SK-MEL-5 (cell line): ENCODE data around the gene TTLL12. TPM values are rescaled to one million over a fixed set of nuclear protein-coding genes. Genes with fewer than 3 reads are reported as not detected.

Experiments
- DNase-seq: peaks from one replicate; pipeline ENCODE4 v3.0.0-alpha.2; 2016; ENCODE audit warnings: low read depth, low spot score
- in situ Hi-C: cut with HindIII; loops from 2 replicates; pipeline ENCODE4 v1.10.0; 2016; ENCODE audit warnings: low sequenced_read_pairs, high pct_unique_total_duplicates, low pct_unique_long_range_greater_than_20kb
- polyA plus RNA-seq, 2 experiments: library from polyadenylated mRNA; depleted of rRNA; stranded (reverse); fragments of >200 nt; gene quantifications; 2 replicates each; pipeline ENCODE4 v1.2.3, GENCODE V29; 2015
- total RNA-seq: library from RNA; depleted of rRNA; stranded (reverse); fragments of >200 nt; shearing (Covaris generic); gene quantifications from 2 replicates; pipeline ENCODE4 v1.2.3, GENCODE V29; 2014; rRNA removed

The TTLL12 gene
- 68.9 and 79.4 TPM in 2 replicates for total RNA-seq
- polyA plus RNA-seq (2015; cell fraction: cytosol; rRNA removed), result 127 and 129 TPM in 2 replicates
- polyA plus RNA-seq (2015; cell fraction: nucleus; rRNA removed), result 62.7 and 63.5 TPM in 2 replicates

- DNase-seq, result peak; percentile 43
- in situ Hi-C loops, result no loop called here
Observed at GRCh38 chr22:43186272-43187170, at the start of gene TTLL12. Gene TTLL12, minus strand, starts transcription at chr22:43187134. Its CDS starts 65 bp downstream, at chr22:43187069.

DNA sequence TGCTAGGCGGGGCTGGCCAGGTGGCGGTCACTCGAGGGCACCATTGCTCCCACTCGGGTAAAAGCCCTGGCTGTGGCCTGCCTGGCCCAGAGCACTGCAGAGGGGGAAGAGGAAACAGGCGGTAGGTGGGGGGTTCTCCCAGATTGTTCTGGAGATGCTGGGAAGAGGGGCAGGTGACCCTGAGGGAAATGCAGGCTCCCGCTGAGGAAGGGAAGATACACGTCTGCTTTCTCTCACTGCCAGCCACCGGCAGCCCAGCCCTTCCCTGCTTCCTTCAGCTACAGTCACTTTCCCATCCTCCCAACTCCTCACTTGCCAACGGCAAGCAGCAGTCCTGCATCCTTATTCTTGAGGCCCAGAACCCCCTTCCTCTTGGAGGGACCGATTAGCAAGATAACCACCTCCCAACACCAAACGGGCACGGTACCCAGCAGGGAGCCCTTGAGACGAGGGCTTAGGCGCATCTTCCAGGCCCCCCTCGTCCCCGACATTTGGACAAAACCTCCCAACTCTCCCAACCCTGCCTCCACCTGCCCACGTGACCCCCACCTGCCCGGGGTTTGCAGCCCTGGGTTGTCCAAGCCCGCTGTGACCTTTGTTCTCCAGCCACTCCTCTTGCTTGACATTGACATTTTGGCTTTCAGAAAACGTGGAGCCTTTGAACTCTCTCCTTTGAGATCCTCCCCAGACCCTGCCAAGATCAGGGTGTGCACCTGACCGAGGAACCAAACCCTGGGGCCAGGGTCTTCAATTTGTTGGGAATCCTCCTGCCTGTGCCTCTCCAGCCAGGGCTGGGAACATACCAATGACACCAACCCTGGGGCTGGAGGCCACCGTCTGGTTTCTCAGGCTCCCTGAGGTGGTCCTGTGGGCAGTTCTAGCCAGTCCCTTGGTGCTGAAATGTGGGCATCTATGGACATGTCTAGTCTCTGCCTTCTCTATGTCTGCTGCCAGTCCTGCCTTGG is 48.8 kb upstream of the TTLL12 start:
- DNase-seq, result no peak
- in situ Hi-C loops, result no loop called here

GRCh38 chr22:43234264-43234988 is 47.5 kb upstream of the TTLL12 start:
- in situ Hi-C loops, result no loop called here
- no peak for DNase-seq

DNA sequence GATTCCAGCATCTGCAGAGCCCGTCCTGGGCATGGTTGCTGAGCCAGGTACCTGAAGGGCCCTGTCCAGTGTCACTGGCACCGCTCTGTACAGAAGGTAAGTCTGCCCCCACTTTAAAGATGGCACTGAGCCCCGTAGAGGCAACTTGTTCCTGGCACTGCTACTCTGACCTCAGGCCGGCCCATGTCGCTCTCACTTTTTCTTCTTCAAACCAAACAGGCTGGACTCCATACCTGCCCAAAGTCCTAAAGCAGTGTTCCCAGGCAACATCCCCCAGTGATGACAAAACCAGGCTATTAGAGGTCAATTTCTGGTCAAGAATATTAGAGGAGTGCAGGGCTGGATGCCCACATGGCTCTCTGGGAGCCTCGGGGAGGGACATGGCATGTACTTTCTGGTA is 46.6 kb upstream of the TTLL12 start:
- in situ Hi-C loops, result no loop called here
- DNase-seq, result no peak

- no peak for DNase-seq
- in situ Hi-C loops, result no loop called here
Observed at GRCh38 chr22:43232445-43232844, 45.5 kb upstream of the TTLL12 start.

DNA sequence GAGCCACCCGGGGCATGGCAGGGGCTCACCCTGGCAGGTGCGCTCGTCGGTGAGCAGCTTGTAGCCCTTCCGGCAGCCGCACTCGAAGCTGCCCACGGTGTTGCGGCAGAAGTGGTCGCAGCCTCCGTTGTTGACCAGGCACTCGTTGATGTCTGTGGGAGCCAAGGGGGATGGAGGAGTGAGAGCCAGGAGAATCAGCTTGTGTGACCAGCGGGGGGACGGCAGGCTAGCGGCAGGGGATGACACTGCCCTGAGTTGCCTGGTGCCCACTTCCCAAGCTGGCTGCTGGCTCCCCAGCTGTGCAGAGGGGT is 44.7 kb upstream of the TTLL12 start:
- no peak for DNase-seq
- in situ Hi-C loops, result no loop called here

DNA sequence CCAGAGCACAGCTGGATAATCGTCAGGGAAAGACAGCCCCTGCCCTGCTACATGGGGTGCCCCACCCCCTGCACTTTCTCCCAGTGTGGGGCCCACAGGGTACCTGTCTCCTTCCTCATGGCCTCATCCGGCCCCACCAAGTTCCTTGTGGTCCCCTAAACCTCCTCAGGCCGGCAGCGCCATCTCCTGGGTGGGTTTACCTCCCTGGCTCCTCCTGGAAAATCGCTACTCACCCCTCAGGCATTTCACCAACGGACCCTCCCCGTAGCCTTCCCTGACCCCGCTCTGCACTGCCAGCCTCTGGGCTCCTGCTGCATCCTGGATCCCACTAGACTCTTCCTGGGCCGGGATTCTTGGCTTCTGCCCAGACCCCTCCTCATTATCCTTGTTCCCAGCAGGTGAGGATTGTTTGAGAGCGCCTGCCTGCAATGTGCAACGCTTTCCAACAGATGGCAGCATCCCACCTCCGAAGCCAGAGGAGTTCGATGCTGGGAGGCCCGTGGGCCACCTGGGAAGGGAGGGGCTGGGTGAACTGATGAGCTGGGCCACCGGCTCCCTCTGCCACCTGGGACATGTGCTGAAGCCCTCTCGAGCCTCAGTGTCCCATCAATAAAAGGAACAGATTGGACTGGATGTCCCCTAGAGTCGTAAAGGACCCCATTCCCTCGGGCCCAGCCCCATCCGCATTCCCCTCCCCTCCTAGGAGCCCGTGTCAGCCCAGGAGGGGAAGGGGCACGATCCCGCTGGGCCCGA is 44.2 kb upstream of the TTLL12 start:
- DNase-seq, result peak; percentile 75
- in situ Hi-C loops, result no loop called here

DNA sequence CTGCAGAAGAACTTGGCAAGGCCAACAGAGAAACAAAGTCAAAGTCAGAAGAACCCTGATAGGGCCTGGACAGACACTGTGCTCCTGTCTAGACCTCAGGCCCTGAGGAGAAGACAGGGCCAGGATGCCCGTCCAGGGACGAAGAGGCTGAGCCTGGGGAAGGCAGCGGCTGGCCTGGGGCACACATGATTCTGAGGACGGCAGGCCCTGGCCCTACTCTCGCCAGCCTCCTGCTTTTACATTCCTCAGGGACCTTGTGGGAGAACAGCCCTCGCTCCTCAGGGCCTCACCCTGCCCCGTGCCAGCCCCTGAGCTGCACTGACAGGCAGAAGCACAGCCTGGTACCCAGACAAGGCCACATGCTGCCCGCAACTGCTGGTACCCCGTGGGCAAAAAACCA is 43.6 kb upstream of the TTLL12 start:
- in situ Hi-C loops, result no loop called here
- no peak for DNase-seq

- no peak for DNase-seq
- in situ Hi-C loops, result no loop called here
Observed at GRCh38 chr22:43228863-43229262, 41.9 kb upstream of the TTLL12 start.

DNA sequence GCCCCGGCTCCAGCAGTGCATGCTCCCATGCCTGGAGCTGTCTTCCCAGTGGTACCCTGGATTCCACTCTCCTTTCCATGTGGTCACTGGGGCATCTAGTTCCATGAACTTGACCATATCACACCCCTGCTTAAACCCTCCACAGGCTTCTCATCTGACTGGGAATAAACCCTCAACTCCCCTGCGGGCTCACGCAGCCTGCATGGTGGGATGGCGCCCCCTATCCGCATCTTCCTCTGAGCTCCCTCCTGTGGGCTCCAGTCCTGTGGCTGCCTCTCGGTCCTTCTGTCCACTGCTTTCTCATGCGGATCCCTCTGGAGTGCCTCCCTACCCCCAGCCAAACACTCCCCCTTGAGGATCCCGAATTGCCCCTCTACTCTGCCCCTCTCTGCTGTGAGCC is 41.4 kb upstream of the TTLL12 start:
- peak; percentile 73 for DNase-seq
- in situ Hi-C loops, result no loop called here

DNA sequence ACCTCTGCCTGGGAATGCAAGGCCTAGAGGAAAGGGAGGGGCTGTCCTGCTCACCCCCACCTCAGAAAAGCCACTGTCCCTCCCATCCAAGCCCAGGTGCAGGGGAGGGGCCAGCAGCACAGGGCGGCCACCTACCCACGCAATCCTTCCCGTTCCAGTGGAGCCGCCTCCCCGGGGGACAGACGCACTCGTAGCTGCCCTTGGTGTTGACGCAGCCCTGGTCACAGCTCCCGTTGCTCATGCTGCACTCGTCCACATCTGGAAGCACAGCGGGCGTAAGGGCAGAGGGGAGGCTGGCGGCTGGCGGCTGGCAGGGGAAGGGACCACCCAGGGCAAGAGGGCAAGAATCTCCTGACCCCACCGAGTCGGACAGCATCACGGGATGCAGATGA is 40.3 kb upstream of the TTLL12 start:
- DNase-seq, result no peak
- in situ Hi-C loops, result no loop called here

DNA sequence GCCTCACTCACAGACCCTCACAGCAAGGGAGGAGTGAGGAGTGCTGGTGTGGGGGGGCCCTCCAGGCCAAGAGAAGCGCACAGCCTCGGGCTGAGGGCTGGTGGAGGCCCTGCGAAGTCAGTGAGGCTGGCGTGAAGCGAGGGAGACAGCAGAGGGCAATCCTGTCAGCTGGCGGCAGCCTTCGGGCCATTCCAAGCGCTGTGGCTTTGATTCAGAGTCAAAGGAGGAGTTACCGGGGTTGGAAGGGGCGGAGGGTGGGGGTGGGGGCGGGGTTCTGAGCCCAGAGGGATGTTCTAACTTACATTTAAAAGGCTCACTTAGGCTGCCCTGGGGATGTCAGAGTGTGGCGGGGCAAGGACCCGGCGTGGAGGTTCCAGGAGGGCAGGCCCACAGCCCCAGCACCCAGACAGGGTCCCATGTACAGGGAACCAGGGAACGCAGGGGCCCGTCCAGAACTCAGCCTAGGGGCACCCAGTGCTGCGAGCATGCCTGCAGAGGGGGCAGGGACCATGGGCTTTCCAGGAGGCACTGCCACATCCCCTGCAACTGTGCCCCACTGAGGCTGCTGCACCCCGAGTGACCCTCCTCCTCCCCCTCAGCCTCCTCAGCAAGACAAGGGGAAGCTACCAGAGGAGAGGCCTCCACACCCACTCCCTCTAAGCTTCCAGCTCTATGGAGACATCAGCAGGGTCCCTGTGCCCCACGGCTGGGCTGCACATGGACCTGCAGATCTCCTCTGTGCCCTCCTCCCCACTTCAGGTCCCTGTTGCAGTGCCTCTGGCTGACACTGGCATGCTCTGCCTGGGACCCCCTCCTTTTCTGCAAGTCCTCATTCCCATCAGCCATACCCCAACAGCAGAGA is 39.7 kb upstream of the TTLL12 start:
- DNase-seq, result peak; percentile 23

GRCh38 chr22:43225609-43226008 is 38.7 kb upstream of the TTLL12 start:
- in situ Hi-C loops, result no loop called here

More for the DNA sequence above, 39.7 kb upstream of the TTLL12 start:
- in situ Hi-C loops, result no loop called here

DNA sequence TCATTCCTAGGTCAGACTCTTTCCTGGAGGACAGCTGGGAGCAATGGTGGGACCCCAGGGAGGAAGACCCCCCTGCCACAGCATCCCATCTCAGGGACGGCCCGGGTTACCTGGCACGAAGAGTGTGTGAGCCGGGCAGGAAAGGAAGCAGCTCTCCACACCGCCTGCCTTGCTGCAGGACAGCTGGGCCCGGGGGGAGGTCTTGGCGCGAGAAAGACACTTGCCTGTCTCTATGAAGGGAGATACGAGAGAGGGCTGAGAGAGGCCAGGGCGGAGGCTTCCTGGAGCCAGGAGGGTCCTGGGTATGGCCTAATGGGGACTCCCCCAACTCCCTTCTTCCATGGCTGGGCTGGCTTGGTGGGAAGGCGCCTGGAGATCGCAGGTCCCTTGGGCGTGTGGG is 36.1 kb upstream of the TTLL12 start:
- no peak for DNase-seq
- in situ Hi-C loops, result no loop called here

More at GRCh38 chr22:43225609-43226008, 38.7 kb upstream of the TTLL12 start:
- DNase-seq, result no peak

DNA sequence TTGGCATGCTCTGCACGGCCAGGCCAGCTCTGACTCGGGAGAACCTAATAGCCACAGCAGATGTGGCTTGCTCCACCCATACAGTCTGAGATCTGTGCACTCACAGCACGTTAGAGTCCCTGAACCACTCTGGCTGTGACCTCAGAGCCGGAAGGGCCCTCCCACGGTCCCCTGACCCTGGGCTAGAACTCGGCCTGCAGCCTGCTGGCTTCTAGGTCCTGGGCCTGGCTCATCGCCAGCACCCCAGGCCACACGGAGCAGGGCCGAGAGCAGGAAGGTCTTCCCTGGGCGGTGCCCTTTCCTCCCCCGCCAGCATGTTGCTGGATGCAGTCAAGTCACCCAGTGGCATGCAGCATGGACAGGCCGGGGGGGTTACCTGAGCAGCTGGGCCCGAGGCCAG is 35.3 kb upstream of the TTLL12 start:
- DNase-seq, result no peak
- in situ Hi-C loops, result no loop called here
